H4 (cell line): ENCODE results near the gene CAV1. TPM values are rescaled to one million over a fixed set of nuclear protein-coding genes. Genes with fewer than 3 reads are reported as not detected.

Experiments
- DNase-seq: peaks from one replicate; pipeline ENCODE4 v3.0.0-alpha.2; 2015; ENCODE audit warnings: low spot score
- total RNA-seq: library from RNA; depleted of rRNA; stranded (reverse); fragments of >200 nt; shearing (Covaris generic); gene quantifications from 2 replicates; pipeline ENCODE4 v1.2.3, GENCODE V29; 2014

The CAV1 gene
- total RNA-seq, 1 experiment from 2014 or later = 218 TPM

GRCh38 chr7:116503835-116504234, 21.0 kb upstream of the CAV1 start:
- DNase-seq = no peak

GRCh38 chr7:116505278-116505677, 19.6 kb upstream of the CAV1 start:
- DNase-seq = no peak

- no peak for DNase-seq
Observed at GRCh38 chr7:116505823-116506222, 19.0 kb upstream of the CAV1 start.

- DNase-seq = no peak
Observed at GRCh38 chr7:116509982-116510579, 14.8 kb upstream of the CAV1 start.

- no peak for DNase-seq
Observed at GRCh38 chr7:116510795-116511194, 14.0 kb upstream of the CAV1 start.

- DNase-seq = peak; percentile 73
Observed at GRCh38 chr7:116511552-116512519, 13.0 kb upstream of the CAV1 start.

- DNase-seq = peak; percentile 60
Observed at GRCh38 chr7:116512520-116513188, 12.2 kb upstream of the CAV1 start.

- no peak for DNase-seq
Observed at GRCh38 chr7:116515584-116515983, 9.3 kb upstream of the CAV1 start.

- DNase-seq = no peak
Observed at GRCh38 chr7:116516324-116516723, 8.5 kb upstream of the CAV1 start.

- DNase-seq = no peak
Observed at GRCh38 chr7:116517626-116518025, 7.2 kb upstream of the CAV1 start.

GRCh38 chr7:116518961-116519360, 5.9 kb upstream of the CAV1 start:
- DNase-seq = no peak

GRCh38 chr7:116521046-116521664, 3.7 kb upstream of the CAV1 start:
- DNase-seq = no peak

GRCh38 chr7:116522247-116522646, 2.6 kb upstream of the CAV1 start:
- DNase-seq = peak; percentile 85

- no peak for DNase-seq
Observed at GRCh38 chr7:116524221-116524608, 621 bp upstream of the CAV1 start.

- no peak for DNase-seq
Observed at GRCh38 chr7:116525298-116525912, 569 bp downstream of the CAV1 start.

- peak; percentile 83 for DNase-seq
Observed at GRCh38 chr7:116525913-116526861, 1.4 kb downstream of the CAV1 start.

GRCh38 chr7:116526897-116527296, 2.1 kb downstream of the CAV1 start:
- no peak for DNase-seq

GRCh38 chr7:116527521-116527920, 2.7 kb downstream of the CAV1 start:
- DNase-seq = no peak

- peak; percentile 75 for DNase-seq
Observed at GRCh38 chr7:116528008-116528789, 3.4 kb downstream of the CAV1 start.

- no peak for DNase-seq
Observed at GRCh38 chr7:116529250-116529649, 4.4 kb downstream of the CAV1 start.
